GM21381 (cell line): ENCODE results near the gene TTC7B.
A peak's percentile ranks its signal among the peaks of the same experiment; 100 is the strongest.

ENCODE experiments used
- ATAC-seq: cut with Tn5 transposase; IDR thresholded peaks from one replicate; pipeline ENCODE4 v1.9.1; 2021; ENCODE audit warnings: mild to moderate bottlenecking, moderate library complexity; ENCODE audit not compliant: unreplicated experiment

TTC7B gene

DNA sequence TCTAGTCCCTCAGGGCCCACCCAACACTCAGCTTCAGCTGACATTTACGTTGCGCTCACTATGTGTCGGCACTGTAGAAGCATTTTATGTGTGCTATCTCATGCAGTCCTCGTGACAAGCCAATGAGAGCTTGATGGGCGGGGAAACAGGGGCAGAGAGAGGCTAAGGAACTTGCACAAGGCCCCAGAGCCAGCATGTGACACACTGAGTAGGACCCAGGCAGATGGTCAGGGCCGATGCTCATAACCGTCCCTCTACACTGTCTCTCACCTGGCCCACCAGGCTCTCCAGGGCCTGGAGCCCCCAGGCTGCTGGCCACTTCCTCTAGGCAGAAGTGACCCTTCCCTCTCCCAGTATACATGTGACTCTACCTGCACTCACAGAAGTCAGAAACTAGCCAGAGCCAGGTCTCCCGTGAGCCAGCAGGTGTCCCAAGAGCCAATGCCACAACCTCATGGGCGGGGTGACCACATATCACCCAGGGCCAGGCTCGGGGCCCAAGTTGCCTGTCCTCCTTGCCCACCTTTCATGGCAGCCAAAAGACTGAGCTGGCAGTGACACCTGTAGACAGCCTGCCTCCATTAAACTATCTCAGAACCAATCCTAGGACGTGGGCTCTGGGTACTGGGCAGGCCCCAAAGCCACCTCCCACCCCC lies 38.3 kb downstream of the TTC7B start:
- no peak for ATAC-seq

GRCh38 chr14:90777358-90777757 lies 38.9 kb downstream of the TTC7B start:
- no peak for ATAC-seq

- no peak for ATAC-seq
These were observed 40.8 kb downstream of the TTC7B start for GRCh38 chr14:90775441-90775840.

DNA sequence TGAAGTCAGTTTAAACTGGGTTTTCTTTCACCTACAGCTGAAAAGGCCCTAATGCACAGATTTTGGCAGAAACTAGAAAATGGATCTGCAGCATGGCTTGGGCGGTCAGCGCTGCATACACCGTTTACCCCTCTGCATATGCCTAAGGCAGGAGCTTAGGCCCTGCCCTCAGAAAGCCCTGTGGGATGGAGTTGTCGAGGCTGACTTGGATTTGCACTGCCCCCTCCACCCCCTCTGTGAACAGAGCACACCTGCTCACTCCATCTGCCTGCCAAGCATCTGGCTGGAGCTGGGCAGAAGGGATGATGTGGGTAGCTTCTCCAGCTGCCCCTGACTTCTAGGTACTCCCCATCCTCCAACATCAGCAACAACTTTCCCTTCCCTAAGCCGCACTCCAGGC lies 41.9 kb downstream of the TTC7B start:
- no peak for ATAC-seq

- no peak for ATAC-seq
These were observed 42.5 kb downstream of the TTC7B start for GRCh38 chr14:90773705-90774104.

DNA sequence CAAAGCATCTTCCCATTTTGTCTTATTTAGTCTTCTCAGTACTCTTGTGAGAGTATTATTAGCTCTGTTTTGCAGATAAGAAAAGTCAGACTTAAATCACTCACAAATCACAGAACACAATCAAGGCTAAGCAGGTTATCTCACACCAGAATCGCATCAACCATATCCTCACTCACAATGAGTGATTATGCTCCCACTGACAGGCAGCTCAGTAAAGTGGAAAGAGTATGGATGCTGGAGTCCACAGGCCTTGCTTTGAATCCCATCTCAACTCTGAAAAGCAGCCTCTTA lies 43.1 kb downstream of the TTC7B start:
- ATAC-seq = no peak

DNA sequence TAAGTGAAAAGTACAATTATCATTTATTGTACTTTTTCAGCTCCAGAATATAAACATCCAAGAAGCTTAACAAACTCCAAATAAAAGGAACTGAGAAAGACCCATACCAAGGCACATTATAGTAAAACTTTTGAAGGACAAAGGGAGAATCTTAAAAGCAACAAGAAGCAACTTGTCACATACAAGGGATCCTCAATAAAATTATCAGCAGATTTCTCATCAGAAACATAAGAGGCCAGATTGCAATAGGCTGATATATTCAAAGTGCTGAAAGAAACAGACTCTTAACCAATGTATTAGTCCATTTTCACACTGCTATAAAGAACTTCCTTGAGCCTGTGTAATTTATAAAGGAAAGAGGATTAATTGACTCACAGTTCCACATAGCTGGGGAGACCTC lies 48.3 kb downstream of the TTC7B start:
- ATAC-seq = no peak

- ATAC-seq = no peak
These were observed 55.5 kb downstream of the TTC7B start for GRCh38 chr14:90760591-90761316.

DNA sequence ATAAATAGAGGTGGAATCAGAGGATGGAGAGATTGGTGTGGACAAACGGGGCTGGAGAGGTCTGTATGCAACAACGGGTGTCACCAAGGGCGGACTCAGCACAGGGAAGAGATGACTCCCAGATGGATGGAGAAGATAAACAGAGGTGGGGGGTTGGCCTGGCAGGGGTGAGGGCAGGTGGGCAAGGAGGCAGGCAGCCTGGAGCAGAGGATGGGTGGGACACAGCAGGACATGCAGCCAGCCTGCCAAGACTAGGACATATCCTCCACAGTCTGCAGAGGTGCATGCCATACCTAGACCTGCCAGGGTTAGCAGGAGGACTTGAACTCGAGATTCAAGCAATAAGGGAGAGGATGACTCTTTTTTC lies 56.2 kb downstream of the TTC7B start:
- no peak for ATAC-seq

GRCh38 chr14:90759370-90760077 lies 56.7 kb downstream of the TTC7B start:
- ATAC-seq = no peak

- ATAC-seq = no peak
These were observed 57.3 kb downstream of the TTC7B start for GRCh38 chr14:90758959-90759358.

DNA sequence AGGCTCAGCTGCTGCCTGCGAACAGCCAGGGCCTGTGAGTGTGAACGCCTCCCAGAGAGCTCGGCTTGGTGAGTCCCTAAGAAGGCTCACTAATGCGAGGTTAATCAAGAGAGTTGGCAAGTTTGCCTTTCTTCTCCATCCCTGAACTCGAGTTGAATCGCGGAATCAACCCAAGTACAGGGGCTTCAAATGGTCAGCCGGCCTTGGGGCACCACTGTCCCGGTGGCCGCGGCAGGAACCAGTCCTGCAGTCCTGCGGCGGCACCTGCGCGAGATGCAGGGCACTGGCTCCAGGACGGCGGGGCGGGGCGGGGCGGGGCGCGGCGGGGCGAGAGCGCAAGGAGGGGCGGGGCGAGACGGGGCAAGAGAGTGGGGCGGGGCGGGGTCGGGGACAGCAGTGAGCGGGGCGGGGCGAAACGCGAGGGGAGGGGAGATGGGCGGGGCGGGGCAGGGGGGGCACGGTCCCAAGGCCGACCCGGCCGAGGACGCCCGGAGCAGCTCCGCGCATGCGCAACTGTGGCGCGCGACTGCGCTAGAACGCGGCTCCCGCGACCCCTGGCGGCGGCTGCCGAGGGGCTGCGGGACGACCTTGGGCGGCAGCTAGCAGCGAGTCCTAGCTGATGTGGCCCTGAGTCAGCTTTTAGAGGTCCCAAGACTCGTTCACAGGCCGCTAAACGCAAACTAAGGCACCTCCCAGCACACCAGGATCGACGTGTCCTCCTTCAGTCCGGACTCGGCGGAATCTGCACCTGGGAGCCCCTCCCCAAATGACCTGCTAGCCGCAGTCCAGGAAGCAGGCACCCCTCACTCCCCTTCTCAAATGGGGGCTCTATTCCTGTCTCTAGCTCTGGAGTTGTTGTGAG lies 58.0 kb downstream of the TTC7B start:
- peak; percentile 92 for ATAC-seq

DNA sequence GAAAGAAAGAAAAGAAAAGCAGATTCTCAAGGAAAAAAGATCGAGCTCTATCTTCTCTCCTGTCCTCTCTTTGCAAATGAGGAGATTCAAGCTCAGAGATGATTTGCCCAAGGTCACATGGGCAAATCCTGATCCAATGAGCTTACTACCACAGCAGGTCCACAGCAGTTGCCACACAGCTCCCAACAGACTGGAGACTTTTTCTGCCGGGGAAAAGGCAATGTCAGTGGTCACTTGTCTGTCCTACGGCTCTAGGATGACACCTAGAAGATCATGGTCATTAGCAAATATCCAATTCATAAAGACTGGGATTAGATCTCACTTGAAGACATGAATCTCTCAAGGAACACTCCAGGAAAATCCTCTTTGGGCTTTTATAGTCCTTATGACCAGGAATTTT lies 58.8 kb downstream of the TTC7B start:
- ATAC-seq = no peak

GRCh38 chr14:90756755-90757345 lies 59.4 kb downstream of the TTC7B start:
- ATAC-seq = no peak

DNA sequence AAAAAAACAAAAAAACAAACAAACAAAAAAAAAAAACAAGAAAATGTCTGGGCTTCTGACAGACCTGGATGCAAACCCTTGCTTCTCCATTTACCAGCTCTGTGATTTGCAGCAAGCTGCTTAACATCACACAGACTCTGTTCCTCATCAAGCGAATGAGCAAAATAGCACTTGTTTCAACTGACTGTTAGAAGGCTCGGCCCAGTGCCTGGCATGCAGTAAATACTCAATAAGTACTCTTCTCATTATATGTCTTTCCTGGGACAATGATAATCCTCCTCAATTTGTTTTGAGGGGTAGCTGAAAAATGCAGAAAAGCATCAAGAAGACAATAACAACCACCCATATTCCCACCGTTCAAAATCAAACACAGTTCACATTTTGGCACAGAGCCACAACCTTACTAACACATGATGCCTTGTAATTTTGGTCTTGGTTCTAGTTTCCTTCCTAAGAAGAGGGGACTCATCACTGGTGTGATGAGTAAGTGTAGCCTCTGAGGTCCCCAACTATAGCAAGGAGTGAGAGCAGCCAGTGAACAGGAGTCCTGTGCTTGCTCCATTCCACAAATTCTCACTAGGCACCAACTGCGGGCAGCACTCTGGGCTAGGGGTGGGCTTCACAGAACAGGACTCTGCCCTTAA lies 60.4 kb downstream of the TTC7B start:
- ATAC-seq = no peak

- ATAC-seq = no peak
These were observed 62.7 kb downstream of the TTC7B start for GRCh38 chr14:90753456-90754005.

GRCh38 chr14:90750701-90751100 lies 65.5 kb downstream of the TTC7B start:
- ATAC-seq = no peak

- ATAC-seq = no peak
These were observed 66.0 kb downstream of the TTC7B start for GRCh38 chr14:90750191-90750590.

- no peak for ATAC-seq
These were observed 68.3 kb downstream of the TTC7B start for GRCh38 chr14:90747909-90748308.

GRCh38 chr14:90743826-90744225 lies 72.4 kb downstream of the TTC7B start:
- ATAC-seq = no peak
